ENCODE data around the gene REN.
A peak's percentile ranks its signal among the peaks of the same experiment; 100 is the strongest.

The REN gene

GRCh38 chr1:204174958-204175357 is 8.8 kb upstream of the REN start:
- ATAC-seq (no peak), DNase-seq (ENCODE audit: low spot score in 2 of 2) (no peak)
- H3K4me3 Mint-ChIP-seq, result no peak overlapping the region
- no peaks in the 10 kb centered on the region for H3K36me3 Mint-ChIP-seq
- H3K9me3 Mint-ChIP-seq, result peaks cover 4% of the 10 kb centered on the region
- no peak overlapping the region for H3K27ac Mint-ChIP-seq
- H3K4me1 Mint-ChIP-seq, result no peaks in the 10 kb centered on the region

GRCh38 chr1:204172404-204173029 is 6.4 kb upstream of the REN start:
- DNase-seq (ENCODE audit: low spot score in 2 of 2), result no peak
- H3K36me3 Mint-ChIP-seq, result no peaks in the 10 kb centered on the region
- no peaks in the 10 kb centered on the region for H3K4me1 Mint-ChIP-seq
- H3K27ac Mint-ChIP-seq, result no peak overlapping the region
- H3K4me3 Mint-ChIP-seq, result no peak overlapping the region
- no peak for ATAC-seq
- H3K9me3 Mint-ChIP-seq, result peaks cover 4% of the 10 kb centered on the region

- H3K9me3 Mint-ChIP-seq, result peaks cover 7% of the 10 kb centered on the region
- no peaks in the 10 kb centered on the region for H3K36me3 Mint-ChIP-seq
- no peak overlapping the region for H3K27ac Mint-ChIP-seq
- H3K4me3 Mint-ChIP-seq, result no peak overlapping the region
- no peak for ATAC-seq
- no peak for DNase-seq (ENCODE audit: low spot score in 2 of 2)
- H3K4me1 Mint-ChIP-seq, result no peaks in the 10 kb centered on the region
Observed at GRCh38 chr1:204171751-204172178, 5.6 kb upstream of the REN start.

GRCh38 chr1:204170494-204171155 is 4.5 kb upstream of the REN start:
- no peak for DNase-seq (ENCODE audit: low spot score in 2 of 2)
- no peak for ATAC-seq
- Mint-ChIP-seq H3K4me1 (no peaks in the 10 kb centered on the region), H3K36me3 (no peaks in the 10 kb centered on the region), H3K4me3 (no peak overlapping the region), H3K27ac (no peak overlapping the region), H3K9me3 (peaks cover 7% of the 10 kb centered on the region)

- no peak for DNase-seq (ENCODE audit: low spot score in 2 of 2)
- no peaks in the 10 kb centered on the region for H3K36me3 Mint-ChIP-seq
- H3K4me3 Mint-ChIP-seq, result no peak overlapping the region
- no peak for ATAC-seq
- H3K9me3 Mint-ChIP-seq, result peaks cover 7% of the 10 kb centered on the region
- H3K27ac Mint-ChIP-seq, result no peak overlapping the region
- no peaks in the 10 kb centered on the region for H3K4me1 Mint-ChIP-seq
Observed at GRCh38 chr1:204169858-204170257, 3.7 kb upstream of the REN start.

- Mint-ChIP-seq H3K27ac (no peak overlapping the region), H3K36me3 (no peaks in the 10 kb centered on the region), H3K4me3 (no peak overlapping the region), H3K4me1 (no peaks in the 10 kb centered on the region), H3K9me3 (peaks cover 3% of the 10 kb centered on the region)
- ATAC-seq (no peak), DNase-seq (ENCODE audit: low spot score in 2 of 2) (no peak)
Observed at GRCh38 chr1:204167730-204168129, 1.6 kb upstream of the REN start.

GRCh38 chr1:204162494-204163074 is 3.6 kb downstream of the REN start:
- H3K9me3 Mint-ChIP-seq, result peaks cover 3% of the 10 kb centered on the region
- H3K4me1 Mint-ChIP-seq, result peaks cover 7% of the 10 kb centered on the region
- peak; percentile 84 for ATAC-seq
- peak; percentile 81 to 88 for DNase-seq (ENCODE audit: low spot score in 2 of 2)
- H3K27ac Mint-ChIP-seq, result no peak overlapping the region
- no peaks in the 10 kb centered on the region for H3K36me3 Mint-ChIP-seq
- no peak overlapping the region for H3K4me3 Mint-ChIP-seq

- Mint-ChIP-seq H3K4me3 (no peak overlapping the region), H3K27ac (no peak overlapping the region), H3K4me1 (peaks cover 8% of the 10 kb centered on the region), H3K9me3 (no peaks in the 10 kb centered on the region), H3K36me3 (no peaks in the 10 kb centered on the region)
- ATAC-seq (no peak), DNase-seq (ENCODE audit: low spot score in 2 of 2) (no peak)
Observed at GRCh38 chr1:204161609-204162493, 4.3 kb downstream of the REN start.

GRCh38 chr1:204157962-204158361 is 8.2 kb downstream of the REN start:
- Mint-ChIP-seq H3K4me3 (no peak overlapping the region), H3K9me3 (no peaks in the 10 kb centered on the region), H3K36me3 (no peaks in the 10 kb centered on the region), H3K27ac (no peak overlapping the region), H3K4me1 (peaks cover 8% of the 10 kb centered on the region)
- ATAC-seq (no peak), DNase-seq (ENCODE audit: low spot score in 2 of 2) (no peak)

- no peak overlapping the region for H3K4me3 Mint-ChIP-seq
- H3K36me3 Mint-ChIP-seq, result no peaks in the 10 kb centered on the region
- H3K27ac Mint-ChIP-seq, result no peak overlapping the region
- no peaks in the 10 kb centered on the region for H3K9me3 Mint-ChIP-seq
- ATAC-seq, result no peak
- DNase-seq (ENCODE audit: low spot score in 2 of 2), result no peak
- peaks cover 14% of the 10 kb centered on the region for H3K4me1 Mint-ChIP-seq
Observed at GRCh38 chr1:204155881-204156280, 10.3 kb downstream of the REN start.

GRCh38 chr1:204154568-204155255 is 11.4 kb downstream of the REN start:
- no peak for DNase-seq (ENCODE audit: low spot score in 2 of 2)
- Mint-ChIP-seq H3K9me3 (no peaks in the 10 kb centered on the region), H3K36me3 (peaks cover 5% of the 10 kb centered on the region), H3K4me1 (peaks cover 14% of the 10 kb centered on the region), H3K4me3 (no peak overlapping the region), H3K27ac (no peak overlapping the region)
- no peak for ATAC-seq

GRCh38 chr1:204153667-204154066 is 12.5 kb downstream of the REN start:
- H3K4me3 Mint-ChIP-seq, result no peak overlapping the region
- peaks cover 14% of the 10 kb centered on the region for H3K4me1 Mint-ChIP-seq
- H3K9me3 Mint-ChIP-seq, result no peaks in the 10 kb centered on the region
- H3K27ac Mint-ChIP-seq, result no peak overlapping the region
- H3K36me3 Mint-ChIP-seq, result peaks cover 5% of the 10 kb centered on the region
- DNase-seq (ENCODE audit: low spot score in 2 of 2) (no peak), ATAC-seq (no peak)

- DNase-seq (ENCODE audit: low spot score in 2 of 2) (no peak), ATAC-seq (no peak)
- Mint-ChIP-seq H3K4me1 (peaks cover 6% of the 10 kb centered on the region), H3K36me3 (peaks cover 5% of the 10 kb centered on the region), H3K9me3 (no peaks in the 10 kb centered on the region), H3K4me3 (peak overlapping the region; percentile 63), H3K27ac (no peak overlapping the region)
Observed at GRCh38 chr1:204152310-204153044, 13.7 kb downstream of the REN start.

- Mint-ChIP-seq H3K4me3 (peak within 1 kb of the TSS; percentile 63), H3K27ac (no peak within 1 kb of the TSS), H3K4me1 (peaks cover 6% of the 10 kb centered on the region), H3K9me3 (no peaks in the 10 kb centered on the region), H3K36me3 (peaks cover 5% of the 10 kb centered on the region)
- ATAC-seq, result peak; percentile 68
- DNase-seq (ENCODE audit: low spot score in 2 of 2), result peak; percentile 49 to 71
Observed at GRCh38 chr1:204151552-204152309, 14.4 kb downstream of the REN start, which contains the start of gene ETNK2. Gene ETNK2 (minus strand): TSS chr1:204152044. CDS start chr1:204151852, 192 bp downstream.
